ENCODE data around the gene SRXN1.

Gene SRXN1

GRCh38 chr20:664576-664975 lies 11.6 kb upstream of the SRXN1 start:
- DNase-seq (ENCODE audit: extremely low spot score) = no peak
- CTCF ChIA-PET = no interaction called here
- POLR2A ChIA-PET = no interaction called here
- TF ChIP-seq CTBP1 (IDR thresholded peaks at IDR 0.05; ENCODE audit: borderline replicate concordance) = no peak
- no peak for TF ChIP-seq PKNOX1 (IDR thresholded peaks at IDR 0.05)
- no peak for TF ChIP-seq HDGF (IDR thresholded peaks at IDR 0.05; ENCODE audit: borderline replicate concordance)
- TF ChIP-seq ELF4 (IDR thresholded peaks at IDR 0.05) = no peak
- TF ChIP-seq ARNT (IDR thresholded peaks at IDR 0.05) = no peak
- no peak for TF ChIP-seq FOXM1 (IDR thresholded peaks at IDR 0.05; ENCODE audit: borderline replicate concordance)

GRCh38 chr20:664151-664550 lies 11.2 kb upstream of the SRXN1 start:
- ChIA-PET POLR2A (no interaction called here), CTCF (no interaction called here)
- TF ChIP-seq ELF4 (IDR thresholded peaks at IDR 0.05) (no peak), HDGF (IDR thresholded peaks at IDR 0.05; ENCODE audit: borderline replicate concordance) (no peak), L3MBTL2 (conservative IDR thresholded peaks at IDR 0.05) (no peak), FOXK2 (IDR thresholded peaks at IDR 0.05) (no peak), ARNT (IDR thresholded peaks at IDR 0.05) (no peak), FOXA1 (IDR thresholded peaks at IDR 0.05) (no peak), CTBP1 (IDR thresholded peaks at IDR 0.05; ENCODE audit: borderline replicate concordance) (no peak), PKNOX1 (IDR thresholded peaks at IDR 0.05) (no peak), BHLHE40 (IDR thresholded peaks at IDR 0.05; ENCODE audit: borderline replicate concordance) (no peak), SP1 (IDR thresholded peaks at IDR 0.05) (no peak), TARDBP (IDR thresholded peaks at IDR 0.05) (no peak), LEF1 (IDR thresholded peaks at IDR 0.05; ENCODE audit: borderline replicate concordance) (no peak), FOXM1 (IDR thresholded peaks at IDR 0.05; ENCODE audit: borderline replicate concordance) (no peak), NFRKB (IDR thresholded peaks at IDR 0.05) (no peak), ZNF384 (IDR thresholded peaks at IDR 0.05) (no peak)
- DNase-seq (ENCODE audit: extremely low spot score) = no peak

GRCh38 chr20:663315-664090 lies 10.5 kb upstream of the SRXN1 start:
- CTCF ChIA-PET = no interaction called here
- POLR2A ChIA-PET = no interaction called here
- no peak for DNase-seq (ENCODE audit: extremely low spot score)
- TF ChIP-seq ELF4 (IDR thresholded peaks at IDR 0.05) (no peak), SUZ12 (IDR thresholded peaks at IDR 0.05) (no peak), ZNF384 (IDR thresholded peaks at IDR 0.05) (no peak), LEF1 (IDR thresholded peaks at IDR 0.05; ENCODE audit: borderline replicate concordance) (no peak)

GRCh38 chr20:662277-663192 lies 9.5 kb upstream of the SRXN1 start:
- no peak for TF ChIP-seq FOXM1 (IDR thresholded peaks at IDR 0.05; ENCODE audit: borderline replicate concordance)
- TF ChIP-seq FOXK2 (IDR thresholded peaks at IDR 0.05) = no peak
- TF ChIP-seq ARNT (IDR thresholded peaks at IDR 0.05) = no peak
- no peak for TF ChIP-seq FOXA1 (IDR thresholded peaks at IDR 0.05)
- TF ChIP-seq HDGF (IDR thresholded peaks at IDR 0.05; ENCODE audit: borderline replicate concordance) = no peak
- no peak for TF ChIP-seq ELF4 (IDR thresholded peaks at IDR 0.05)
- ChIA-PET CTCF (no interaction called here), POLR2A (no interaction called here)
- DNase-seq (ENCODE audit: extremely low spot score) = no peak

- no peak for DNase-seq (ENCODE audit: extremely low spot score)
- ChIA-PET CTCF (interaction anchor here (0.6 kb wide), 1 partner anchor 200 kb away, joined by 3 read pairs; no protein-coding TSS in a partner anchor), POLR2A (no interaction called here)
- no peak for TF ChIP-seq SUZ12 (IDR thresholded peaks at IDR 0.05)
- TF ChIP-seq PKNOX1 (IDR thresholded peaks at IDR 0.05) = no peak
- no peak for TF ChIP-seq ZNF384 (IDR thresholded peaks at IDR 0.05)
- TF ChIP-seq FOXK2 (IDR thresholded peaks at IDR 0.05) = no peak
- TF ChIP-seq SP1 (IDR thresholded peaks at IDR 0.05) = no peak
- no peak for TF ChIP-seq L3MBTL2 (conservative IDR thresholded peaks at IDR 0.05)
- no peak for TF ChIP-seq HDGF (IDR thresholded peaks at IDR 0.05; ENCODE audit: borderline replicate concordance)
- no peak for TF ChIP-seq BHLHE40 (IDR thresholded peaks at IDR 0.05; ENCODE audit: borderline replicate concordance)
- TF ChIP-seq ELF4 (IDR thresholded peaks at IDR 0.05) = no peak
- TF ChIP-seq NFRKB (IDR thresholded peaks at IDR 0.05) = no peak
- no peak for TF ChIP-seq FOXA1 (IDR thresholded peaks at IDR 0.05)
- no peak for TF ChIP-seq CTBP1 (IDR thresholded peaks at IDR 0.05; ENCODE audit: borderline replicate concordance)
- no peak for TF ChIP-seq LEF1 (IDR thresholded peaks at IDR 0.05; ENCODE audit: borderline replicate concordance)
- TF ChIP-seq FOXM1 (IDR thresholded peaks at IDR 0.05; ENCODE audit: borderline replicate concordance) = no peak
- no peak for TF ChIP-seq TARDBP (IDR thresholded peaks at IDR 0.05)
- TF ChIP-seq ARNT (IDR thresholded peaks at IDR 0.05) = no peak
Measured at GRCh38 chr20:661474-662270, 8.7 kb upstream of the SRXN1 start.

All from HEK293T (cell line).